Neural cell (in vitro differentiated cells): ENCODE results near the gene PDE6D.

Experiments used
- EZH2 ChIP-seq: fragments of 200-600, 300-800 bp; shearing (Covaris generic), sonication (generic); IDR thresholded peaks from 2 replicates; pipeline ENCODE4 v1.6.1; 2014; ENCODE audit warnings: antibody characterized with exemption, low read length, borderline replicate concordance, mild to moderate bottlenecking; ENCODE audit not compliant: insufficient read depth, poor library complexity, severe bottlenecking
- POLR2AphosphoS5 ChIP-seq: IDR thresholded peaks from 2 replicates; pipeline ENCODE4 v1.6.1; 2012
- SMC3 ChIP-seq: fragments of 450-650 bp; conservative IDR thresholded peaks from 2 replicates; pipeline ENCODE4 v1.6.1; 2014; ENCODE audit warnings: antibody characterized with exemption, mild to moderate bottlenecking, moderate library complexity; ENCODE audit not compliant: poor library complexity
- TAF1 ChIP-seq: IDR thresholded peaks from 2 replicates; pipeline ENCODE4 v1.6.1; 2012; ENCODE audit warnings: low read depth
- TF ChIP-seq, protein P1 (sequence below): fragments of 450-650 bp; IDR thresholded peaks from 2 replicates; pipeline ENCODE4 v1.5.1; 2014; ENCODE audit warnings: antibody characterized with exemption, mild to moderate bottlenecking, moderate library complexity; ENCODE audit not compliant: poor library complexity, severe bottlenecking

DNA sequence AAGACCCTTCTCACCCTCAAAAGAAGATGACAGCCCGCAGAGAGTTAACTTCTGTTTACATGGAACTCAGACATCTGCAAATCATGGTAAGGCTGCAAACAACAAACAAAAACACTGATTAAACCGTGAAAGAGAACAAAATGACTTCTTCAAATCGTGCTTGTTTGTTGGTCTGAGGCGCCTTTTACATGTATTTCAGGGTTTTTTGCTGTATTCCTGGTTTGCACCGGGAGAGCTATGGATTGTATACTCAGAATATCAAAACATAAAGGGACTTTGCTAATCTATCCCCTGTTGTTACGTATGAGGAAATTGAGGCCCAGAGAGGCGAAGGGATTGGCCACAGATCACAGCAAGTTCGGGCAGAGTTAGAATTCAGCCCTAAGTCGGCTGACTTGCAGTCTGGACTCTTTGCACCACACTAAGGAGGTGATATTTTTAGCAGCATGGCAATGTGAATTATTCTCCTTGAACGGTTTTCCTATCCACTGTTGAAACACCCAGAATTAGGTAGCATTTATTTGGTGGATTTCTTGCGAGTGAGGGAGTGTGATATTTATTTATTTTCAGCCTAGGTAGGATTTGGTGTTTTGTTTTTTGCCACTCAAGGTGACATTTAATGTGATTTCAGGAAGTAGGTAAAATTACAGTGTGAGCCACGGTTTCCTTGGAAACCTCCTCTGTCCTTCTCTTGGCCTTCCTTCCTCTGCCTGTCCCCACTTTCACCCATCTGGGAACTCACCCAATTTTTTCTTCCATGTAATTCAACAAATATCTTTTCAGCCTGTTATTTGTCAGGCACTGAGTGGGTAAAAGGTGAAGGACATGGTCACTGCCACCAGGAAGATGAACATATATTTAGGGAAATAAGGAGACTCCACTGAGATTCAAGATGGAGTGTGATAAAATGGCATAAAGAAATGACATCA is 980 bp upstream of the PDE6D start:
- TF ChIP-seq, protein P1, sequence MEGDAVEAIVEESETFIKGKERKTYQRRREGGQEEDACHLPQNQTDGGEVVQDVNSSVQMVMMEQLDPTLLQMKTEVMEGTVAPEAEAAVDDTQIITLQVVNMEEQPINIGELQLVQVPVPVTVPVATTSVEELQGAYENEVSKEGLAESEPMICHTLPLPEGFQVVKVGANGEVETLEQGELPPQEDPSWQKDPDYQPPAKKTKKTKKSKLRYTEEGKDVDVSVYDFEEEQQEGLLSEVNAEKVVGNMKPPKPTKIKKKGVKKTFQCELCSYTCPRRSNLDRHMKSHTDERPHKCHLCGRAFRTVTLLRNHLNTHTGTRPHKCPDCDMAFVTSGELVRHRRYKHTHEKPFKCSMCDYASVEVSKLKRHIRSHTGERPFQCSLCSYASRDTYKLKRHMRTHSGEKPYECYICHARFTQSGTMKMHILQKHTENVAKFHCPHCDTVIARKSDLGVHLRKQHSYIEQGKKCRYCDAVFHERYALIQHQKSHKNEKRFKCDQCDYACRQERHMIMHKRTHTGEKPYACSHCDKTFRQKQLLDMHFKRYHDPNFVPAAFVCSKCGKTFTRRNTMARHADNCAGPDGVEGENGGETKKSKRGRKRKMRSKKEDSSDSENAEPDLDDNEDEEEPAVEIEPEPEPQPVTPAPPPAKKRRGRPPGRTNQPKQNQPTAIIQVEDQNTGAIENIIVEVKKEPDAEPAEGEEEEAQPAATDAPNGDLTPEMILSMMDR: no peak
- TF ChIP-seq POLR2AphosphoS5 (no peak), SMC3 (no peak), TAF1 (no peak), EZH2 (no peak)
